HG03521 (cell line): ENCODE results near the gene CCL18.
"Not testable (repeated sequence)": the region's sequence is repeated elsewhere in the genome, so short reads cannot be mapped to it uniquely, and the experiment has no call there.

Source experiments
- ATAC-seq: cut with Tn5 transposase; IDR thresholded peaks from one replicate; pipeline ENCODE4 v1.9.1; 2021; ENCODE audit warnings: mild to moderate bottlenecking, moderate library complexity; ENCODE audit not compliant: unreplicated experiment

Gene CCL18

GRCh38 chr17:36099004-36099403, 34.9 kb downstream of the CCL18 start:
- ATAC-seq, result not testable (repeated sequence)

- ATAC-seq, result peak; percentile 65
Observed at GRCh38 chr17:36103401-36103975, 39.4 kb downstream of the CCL18 start, which contains the start of gene CCL4. Gene CCL4, plus strand, starts transcription at chr17:36103827. Its CDS starts 79 bp downstream, at chr17:36103906.

- ATAC-seq, result not testable (repeated sequence)
Observed at GRCh38 chr17:36104246-36104645, 40.2 kb downstream of the CCL18 start.

- no peak for ATAC-seq
Observed at GRCh38 chr17:36104701-36105181, 40.7 kb downstream of the CCL18 start.

- no peak for ATAC-seq
Observed at GRCh38 chr17:36105781-36106492, 41.9 kb downstream of the CCL18 start.

GRCh38 chr17:36106493-36106835, 42.4 kb downstream of the CCL18 start:
- ATAC-seq, result no peak

- ATAC-seq, result no peak
Observed at GRCh38 chr17:36107660-36108059, 43.6 kb downstream of the CCL18 start.

- not testable (repeated sequence) for ATAC-seq
Observed at GRCh38 chr17:36108265-36108664, 44.2 kb downstream of the CCL18 start.

- no peak for ATAC-seq
Observed at GRCh38 chr17:36111068-36111490, 47.0 kb downstream of the CCL18 start.

- ATAC-seq, result no peak
Observed at GRCh38 chr17:36112572-36112971, 48.5 kb downstream of the CCL18 start.

GRCh38 chr17:36113131-36113530, 49.1 kb downstream of the CCL18 start:
- ATAC-seq, result not testable (repeated sequence)

- ATAC-seq, result not testable (repeated sequence)
Observed at GRCh38 chr17:36114971-36115648, 51.0 kb downstream of the CCL18 start.

- ATAC-seq, result not testable (repeated sequence)
Observed at GRCh38 chr17:36115649-36115977, 51.5 kb downstream of the CCL18 start.

GRCh38 chr17:36117505-36118382, 53.7 kb downstream of the CCL18 start:
- no peak for ATAC-seq

- ATAC-seq, result no peak
Observed at GRCh38 chr17:36118477-36119353, 54.6 kb downstream of the CCL18 start.

GRCh38 chr17:36120221-36120620, 56.1 kb downstream of the CCL18 start:
- ATAC-seq, result no peak

GRCh38 chr17:36121099-36121498, 57.0 kb downstream of the CCL18 start:
- ATAC-seq, result not testable (repeated sequence)
